GM12892 (cell line): Measurements from ENCODE around the gene ITPR1.

Source experiments
- DNase-seq: peaks from one replicate; pipeline ENCODE4 v3.0.0; 2011; ENCODE audit not compliant: insufficient read length
- FAIRE-seq: peaks from 2 replicates; lab custom pipeline; 2011; peaks lifted over from hg19 to GRCh38; lab: Jason Lieb, UNC
- POLR2A ChIP-seq: IDR thresholded peaks from 2 replicates; pipeline ENCODE4 v1.6.1; 2011; ENCODE audit warnings: low read depth, low read length, control low read depth
- POLR2AphosphoS5 ChIP-seq: IDR thresholded peaks from 2 replicates; pipeline ENCODE4 v1.6.1; 2011; ENCODE audit warnings: low read depth, low read length, control low read depth
- TAF1 ChIP-seq: IDR thresholded peaks from 2 replicates; pipeline ENCODE4 v1.6.1; 2011; ENCODE audit warnings: low read depth, mild to moderate bottlenecking, control low read depth, low read length, borderline replicate concordance

The ITPR1 gene

DNA sequence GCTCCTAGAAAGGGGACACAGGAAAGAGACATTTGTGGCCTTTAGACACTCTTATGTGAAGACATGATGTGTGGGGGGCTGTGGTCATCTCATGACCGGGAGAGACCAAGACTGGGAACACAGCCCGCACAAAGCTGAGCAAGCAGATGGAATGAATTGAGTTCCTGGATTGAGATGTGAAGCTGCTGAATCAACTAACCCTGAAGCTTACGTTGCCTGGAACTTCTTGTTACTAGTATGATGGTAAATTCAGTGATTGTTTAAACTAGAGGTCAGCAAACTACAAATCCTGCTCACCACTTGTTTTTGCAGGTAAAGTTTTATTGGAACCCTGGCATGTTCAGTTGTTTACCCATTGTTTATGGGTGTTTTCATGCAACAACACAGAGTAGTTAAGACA, 402.7 kb downstream of the ITPR1 start:
- TF ChIP-seq POLR2A: no peak
- no peak for TF ChIP-seq TAF1
- TF ChIP-seq POLR2AphosphoS5: no peak
- no peak for FAIRE-seq
- no peak for DNase-seq
